ENCODE measurements around the gene NR4A1. TPM values are rescaled to one million over a fixed set of nuclear protein-coding genes. Genes with fewer than 3 reads are reported as not detected.

Gene NR4A1
- polyA plus RNA-seq, 1 donor: 29.5 TPM

DNA sequence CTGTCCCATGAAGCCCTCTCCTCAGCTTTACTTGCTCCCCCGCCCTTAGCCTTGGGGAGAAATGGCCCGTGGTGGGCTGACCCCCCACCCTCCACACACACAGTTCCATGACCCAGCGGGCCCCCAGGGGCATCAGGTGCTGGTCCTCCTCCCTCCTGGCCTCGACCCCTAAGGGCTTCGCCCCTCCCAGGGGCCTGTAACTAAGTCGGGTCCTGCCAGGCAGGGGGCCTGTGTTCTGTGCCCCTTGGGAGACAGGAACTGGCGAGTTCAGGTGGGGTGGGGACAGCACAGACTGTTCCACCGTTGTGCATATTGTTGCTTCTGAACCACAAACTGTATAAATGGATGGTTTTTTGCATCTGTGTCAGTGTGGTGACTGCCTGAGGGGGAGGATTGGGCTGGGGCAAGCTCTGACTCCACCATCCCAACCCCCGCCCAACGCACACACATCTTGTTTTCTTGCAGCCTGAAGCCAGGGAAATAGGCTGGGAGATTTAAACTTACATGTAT lies 35.7 kb upstream of the NR4A1 start:
- DNase-seq: no peak

DNA sequence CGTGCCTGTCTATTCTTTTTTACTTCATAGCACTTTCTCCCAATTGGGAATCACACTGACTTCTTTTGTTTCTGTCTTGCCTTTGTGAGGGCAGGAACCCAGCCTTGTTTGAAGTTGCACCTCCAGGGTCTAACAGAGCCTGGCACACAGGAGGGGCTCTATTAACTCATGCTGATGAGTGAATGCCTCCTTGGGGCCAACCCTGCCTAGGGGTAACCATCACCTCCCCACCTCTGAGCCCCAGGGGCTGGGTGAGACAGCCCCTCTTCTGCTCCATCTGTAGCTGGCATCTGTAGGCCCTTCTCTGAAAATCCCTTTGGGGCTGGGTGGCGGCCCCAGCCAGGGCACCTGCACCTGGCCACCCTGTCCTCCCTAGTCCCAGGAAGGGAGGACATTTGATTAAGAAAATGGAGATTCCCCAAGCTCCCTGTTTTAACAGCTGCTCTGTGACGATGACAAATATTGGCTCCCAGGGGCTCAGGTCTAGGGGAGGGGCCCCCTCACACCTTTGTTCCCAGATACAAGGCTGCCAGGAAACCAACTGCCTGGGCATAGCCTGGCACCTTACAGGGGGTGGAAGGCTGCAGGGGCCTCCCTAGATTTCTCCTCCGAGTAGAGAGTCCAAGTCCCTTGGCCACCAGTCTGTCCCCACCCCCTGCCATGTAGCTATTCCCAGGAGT lies 32.7 kb upstream of the NR4A1 start:
- DNase-seq: no peak

DNA sequence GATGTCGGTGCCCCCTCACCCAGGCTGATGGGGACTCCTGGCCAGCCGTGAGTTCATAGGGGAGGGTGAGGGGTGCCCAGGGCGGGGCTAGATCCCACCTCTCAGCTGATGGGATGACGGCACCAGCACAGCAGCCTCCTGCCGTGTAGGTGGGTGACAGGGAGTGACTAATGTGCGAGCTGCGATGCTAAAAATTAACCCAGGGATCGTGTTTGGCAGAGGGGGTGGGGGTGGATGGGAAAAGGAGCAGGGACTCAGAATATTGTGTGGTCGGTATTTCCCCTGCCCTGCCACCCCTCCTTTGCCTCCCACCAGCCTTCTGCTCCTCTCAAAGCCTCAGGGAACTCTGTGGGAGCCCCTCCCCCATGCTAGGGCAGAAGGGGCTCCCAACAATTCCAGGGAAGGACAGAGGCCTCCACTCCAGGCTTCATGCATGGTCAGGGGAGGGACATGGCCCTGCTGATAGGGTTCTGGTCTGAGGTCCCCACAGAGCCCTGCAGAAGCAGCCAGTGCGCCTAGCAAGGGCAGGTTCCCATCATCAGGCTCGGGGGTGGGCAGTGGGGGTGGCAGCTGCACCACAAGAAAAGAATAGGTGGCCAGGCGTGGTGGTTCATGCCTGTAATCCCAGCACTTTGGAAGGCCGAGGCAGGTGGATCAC lies 32.0 kb upstream of the NR4A1 start:
- DNase-seq: no peak

DNA sequence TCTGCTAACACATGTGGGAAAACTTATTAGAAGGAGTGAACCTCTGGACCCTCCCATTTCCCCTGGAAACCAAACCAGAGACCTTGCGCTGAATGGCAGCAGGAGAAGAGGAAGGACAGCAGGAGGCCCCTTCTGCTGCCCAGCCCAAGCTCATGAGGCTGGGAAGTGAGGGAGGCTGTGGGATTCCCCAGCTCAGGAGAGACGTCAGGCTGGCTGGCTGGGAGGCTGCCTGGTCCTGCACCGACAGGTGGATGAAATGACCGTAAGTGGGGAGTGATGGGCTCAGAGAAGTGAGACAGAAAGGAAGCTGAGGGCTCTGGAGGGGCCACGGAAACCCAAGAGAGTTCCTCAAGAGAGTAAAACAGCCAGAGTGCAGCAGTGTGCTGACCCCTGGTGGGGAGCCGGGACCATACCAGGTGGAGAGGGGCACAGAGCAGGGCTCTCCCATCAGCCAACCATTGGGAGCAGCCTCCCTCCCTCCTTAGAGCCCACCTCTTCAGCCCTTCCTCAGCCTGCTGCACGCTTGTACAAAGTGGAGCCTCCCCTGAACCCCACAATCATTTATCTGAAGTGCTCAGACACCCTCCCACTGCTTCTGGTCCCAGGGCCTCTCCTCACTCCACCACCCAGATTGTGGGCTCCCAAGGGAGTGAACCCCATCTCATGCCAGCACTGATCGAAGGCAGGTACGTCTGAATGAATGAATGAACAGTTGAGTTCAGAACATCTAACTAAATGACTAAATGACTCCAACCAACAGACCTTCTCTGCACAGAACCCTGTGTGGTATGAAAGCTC lies 30.5 kb upstream of the NR4A1 start:
- DNase-seq: no peak

DNA sequence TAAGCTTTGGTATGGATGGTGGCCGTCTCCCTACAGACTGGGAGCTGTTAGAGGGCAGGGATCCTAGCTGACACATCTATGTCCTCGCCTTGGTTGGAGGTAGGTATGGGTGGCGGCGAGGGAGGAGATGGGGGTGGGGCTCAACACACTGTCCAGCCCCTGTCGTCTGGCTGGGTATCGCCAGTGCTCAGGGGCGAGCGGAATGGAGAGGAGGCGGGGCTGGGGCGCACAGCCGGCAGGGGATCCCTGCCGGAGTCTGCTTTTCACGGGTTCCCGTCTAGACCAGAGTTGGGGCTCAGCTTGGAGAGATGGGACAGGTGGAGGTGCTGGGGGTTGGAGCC lies 28.4 kb upstream of the NR4A1 start:
- DNase-seq: no peak

DNA sequence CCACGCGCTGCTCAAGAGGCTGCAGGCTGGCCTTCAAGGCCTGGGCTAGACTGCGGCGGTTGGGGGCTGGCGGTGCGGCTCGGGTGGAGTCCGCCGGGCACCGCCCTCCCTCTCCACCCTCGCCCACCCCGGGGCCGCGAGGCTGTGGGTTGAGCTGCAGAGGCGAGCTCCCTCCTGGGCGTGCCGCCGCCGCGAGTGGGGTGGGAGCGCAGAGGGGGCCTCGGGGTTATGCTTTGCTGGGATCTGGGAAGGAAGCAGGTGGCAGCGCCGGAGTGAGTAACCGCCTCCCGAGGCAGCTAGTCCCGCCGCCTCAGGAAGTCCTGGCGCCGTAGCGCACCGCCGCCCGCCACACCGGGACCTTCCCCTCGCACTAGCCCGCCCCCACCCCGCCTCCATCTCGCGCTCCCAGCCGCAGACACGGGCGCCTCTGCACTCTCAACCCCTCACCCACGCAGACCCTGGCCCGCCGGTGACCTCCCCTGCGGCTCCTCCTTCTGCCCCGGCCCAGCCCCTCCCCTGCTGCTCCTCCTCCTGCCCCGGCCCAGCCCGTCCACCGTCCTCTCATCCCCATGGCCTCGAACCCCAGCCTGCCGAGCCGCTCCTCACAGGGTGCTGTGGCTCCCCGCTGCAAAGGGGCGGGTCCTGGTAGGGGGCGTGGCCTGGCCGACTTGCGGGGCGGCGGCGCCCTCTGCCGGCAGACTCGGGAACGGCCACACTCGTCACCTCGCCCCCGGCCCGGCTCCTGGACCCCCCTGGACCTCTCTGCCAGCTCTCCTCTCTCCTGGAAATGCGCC lies 27.9 kb upstream of the NR4A1 start:
- no peak for DNase-seq

DNA sequence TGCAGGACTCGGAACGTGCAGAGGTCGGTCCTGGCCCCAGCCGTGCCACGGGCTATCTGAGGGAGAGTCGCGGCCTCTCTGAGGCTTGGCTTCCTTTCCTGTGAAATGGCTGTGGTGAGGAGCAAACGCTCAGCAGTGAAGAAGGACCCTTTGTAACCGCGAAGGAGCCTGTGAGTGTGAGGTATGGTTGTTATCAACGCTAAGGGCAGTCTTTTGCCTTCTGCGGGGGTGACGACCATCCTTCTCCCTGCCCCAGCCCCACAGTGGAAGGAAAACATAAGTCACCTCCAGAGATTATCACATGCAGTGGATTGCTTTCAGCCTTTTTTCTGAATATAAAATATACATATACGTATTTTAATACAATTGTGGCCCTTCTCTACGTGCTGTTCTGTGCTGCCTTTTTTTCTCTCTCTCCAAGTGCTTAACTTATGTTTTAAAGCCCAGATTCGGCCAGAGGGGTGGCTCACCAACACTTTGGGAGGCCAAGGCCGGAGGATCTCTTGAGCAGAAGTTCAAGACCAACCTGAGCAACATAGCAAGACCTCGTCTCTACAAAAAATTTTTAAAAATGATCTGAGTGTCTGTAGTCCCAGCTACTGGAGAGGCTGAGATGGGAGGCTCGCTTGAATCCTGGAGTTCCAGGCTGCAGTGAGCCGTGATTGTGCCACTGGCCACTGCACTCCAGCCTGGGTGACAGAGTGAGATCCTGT lies 27.1 kb upstream of the NR4A1 start:
- DNase-seq: no peak

DNA sequence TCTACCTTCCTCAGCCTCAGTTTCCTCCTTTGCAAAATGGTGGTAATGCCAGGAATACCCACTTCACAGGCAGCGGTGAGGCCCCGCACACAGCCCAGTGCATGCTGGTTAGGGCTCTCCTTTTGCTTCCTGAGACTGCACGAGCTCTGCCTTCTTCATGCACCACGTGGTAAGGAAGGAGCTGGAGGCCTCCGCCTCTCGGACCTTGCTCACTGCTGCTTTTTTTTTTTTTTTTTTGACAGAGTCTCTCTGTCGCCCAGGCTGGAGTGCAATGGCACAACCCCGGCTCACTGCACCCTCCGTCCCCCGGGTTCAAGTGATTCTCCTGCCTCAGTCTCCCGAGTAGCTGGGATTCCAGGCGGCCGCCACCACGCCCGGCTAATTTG lies 26.4 kb upstream of the NR4A1 start:
- no peak for DNase-seq

DNA sequence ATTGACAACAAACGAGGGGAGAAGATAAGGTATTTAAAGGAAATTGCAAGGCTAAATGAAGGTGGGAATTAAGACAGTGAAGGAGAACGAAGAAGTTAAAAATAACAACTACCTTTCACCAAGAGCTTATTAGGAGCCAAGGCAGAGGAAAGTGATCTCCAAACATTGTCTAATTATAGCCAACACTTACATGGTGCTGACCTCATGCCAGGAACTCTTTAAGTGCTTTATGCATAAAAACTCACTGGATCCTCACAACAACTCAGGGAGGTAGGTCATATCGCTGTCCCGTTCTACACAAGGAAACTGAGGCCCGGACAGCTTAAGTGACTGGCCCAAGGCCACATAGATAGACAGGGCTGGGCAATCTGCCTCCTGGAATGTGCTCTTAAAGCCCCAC lies 25.0 kb upstream of the NR4A1 start:
- no peak for DNase-seq

DNA sequence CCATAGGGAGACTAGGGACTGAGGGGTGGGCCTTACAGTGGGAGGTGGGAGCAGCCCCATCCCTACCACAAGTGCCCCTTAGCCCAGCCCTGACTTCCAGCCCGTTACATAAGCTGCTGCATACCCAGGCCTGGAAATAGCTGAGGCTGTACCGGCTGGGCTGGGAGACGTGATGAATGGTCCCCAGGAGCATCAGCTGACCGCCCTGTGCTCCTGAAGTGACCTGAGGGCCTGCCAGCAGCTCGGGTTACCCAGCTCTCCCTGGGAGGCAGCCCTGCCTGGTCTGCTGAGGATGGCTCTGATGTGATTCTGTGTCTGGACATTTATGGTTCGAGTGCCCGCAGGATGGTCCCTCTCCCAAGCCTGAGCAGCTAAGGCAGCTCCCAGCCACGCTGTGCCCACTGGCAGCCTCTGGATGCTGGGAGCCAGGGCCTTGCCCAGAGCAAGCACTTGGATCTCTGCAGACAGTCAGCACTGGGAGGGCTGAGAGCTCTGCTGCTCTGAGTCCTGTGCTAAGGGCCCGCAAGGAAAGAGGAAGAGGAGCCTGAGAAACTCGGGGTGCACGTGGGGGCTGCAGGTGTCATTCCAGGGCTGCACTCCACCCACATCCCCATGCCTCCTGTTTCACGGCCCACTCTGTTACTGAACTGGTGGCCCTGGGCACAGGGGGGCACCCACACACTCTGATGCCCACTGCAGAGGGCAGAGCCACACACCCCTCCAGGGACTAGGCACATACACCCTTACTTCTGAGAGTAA lies 24.0 kb upstream of the NR4A1 start:
- no peak for DNase-seq

DNA sequence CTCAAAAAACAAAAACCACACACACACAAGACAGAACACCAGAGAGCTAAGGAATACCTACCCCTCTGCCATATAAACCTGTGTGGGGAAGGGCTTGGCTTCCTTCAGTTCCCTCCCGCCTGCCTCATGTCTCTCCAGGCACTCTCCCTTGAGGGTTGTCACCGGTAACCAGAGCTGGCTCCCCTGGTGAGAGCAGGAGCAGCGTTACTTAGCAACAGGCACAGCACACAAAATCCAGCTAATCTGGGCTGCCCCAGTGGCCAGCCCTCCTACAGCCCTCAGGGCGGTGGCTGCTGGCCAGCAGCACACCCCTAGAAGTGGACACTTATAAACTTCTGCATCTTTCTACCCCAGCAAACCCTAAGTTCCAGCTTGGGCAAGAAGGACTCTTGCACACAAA lies 21.6 kb upstream of the NR4A1 start:
- DNase-seq: no peak

DNA sequence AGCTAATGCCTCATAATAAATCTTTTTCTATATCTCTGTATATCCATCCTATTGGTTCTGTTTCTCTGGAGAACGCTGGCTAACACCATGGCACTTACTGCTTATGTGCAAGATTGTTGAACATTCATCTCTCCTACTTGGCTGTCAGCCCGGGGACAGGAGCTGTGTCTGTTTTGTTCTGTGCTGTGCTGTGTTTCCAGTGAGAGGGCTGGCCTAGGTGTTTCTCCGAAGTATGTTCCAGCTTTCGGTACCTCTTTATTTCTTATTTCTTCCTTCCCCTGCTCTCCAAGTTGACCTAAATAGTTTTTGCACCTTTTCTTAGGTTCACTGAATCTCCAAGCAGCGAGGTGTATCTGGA lies 18.8 kb upstream of the NR4A1 start:
- DNase-seq: peak; percentile 61

DNA sequence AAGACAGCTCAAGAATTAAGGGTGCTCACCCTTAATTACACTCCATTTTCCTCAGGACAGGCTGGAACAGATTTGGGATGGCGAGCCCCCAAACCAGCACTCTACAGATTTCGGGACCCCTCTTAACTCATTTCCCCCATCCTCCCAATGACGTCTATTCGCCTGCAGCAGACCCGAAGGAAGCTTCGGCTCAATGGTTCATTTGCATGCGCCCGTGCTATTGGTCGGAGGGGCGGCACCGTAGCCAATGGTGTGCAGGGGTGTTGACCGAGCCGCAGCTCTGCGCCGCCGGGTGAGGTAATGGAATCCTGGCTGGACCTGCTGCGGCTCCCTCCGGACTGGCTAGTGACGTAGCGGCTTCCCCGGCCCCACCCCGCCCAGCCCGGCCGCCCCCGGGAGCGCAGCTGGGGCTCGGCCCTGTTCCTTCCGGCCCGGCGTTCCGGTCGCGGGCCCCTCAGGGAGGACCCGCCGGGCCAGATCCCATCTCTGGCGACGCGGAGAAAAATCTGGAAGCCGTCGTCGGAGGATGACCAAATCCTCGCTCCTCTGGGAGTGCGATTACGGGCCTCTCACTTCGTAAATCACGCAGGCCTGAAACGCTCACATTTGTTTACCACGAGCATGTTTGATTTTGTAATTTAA lies 18.3 kb upstream of the NR4A1 start:
- DNase-seq: peak; percentile 94

DNA sequence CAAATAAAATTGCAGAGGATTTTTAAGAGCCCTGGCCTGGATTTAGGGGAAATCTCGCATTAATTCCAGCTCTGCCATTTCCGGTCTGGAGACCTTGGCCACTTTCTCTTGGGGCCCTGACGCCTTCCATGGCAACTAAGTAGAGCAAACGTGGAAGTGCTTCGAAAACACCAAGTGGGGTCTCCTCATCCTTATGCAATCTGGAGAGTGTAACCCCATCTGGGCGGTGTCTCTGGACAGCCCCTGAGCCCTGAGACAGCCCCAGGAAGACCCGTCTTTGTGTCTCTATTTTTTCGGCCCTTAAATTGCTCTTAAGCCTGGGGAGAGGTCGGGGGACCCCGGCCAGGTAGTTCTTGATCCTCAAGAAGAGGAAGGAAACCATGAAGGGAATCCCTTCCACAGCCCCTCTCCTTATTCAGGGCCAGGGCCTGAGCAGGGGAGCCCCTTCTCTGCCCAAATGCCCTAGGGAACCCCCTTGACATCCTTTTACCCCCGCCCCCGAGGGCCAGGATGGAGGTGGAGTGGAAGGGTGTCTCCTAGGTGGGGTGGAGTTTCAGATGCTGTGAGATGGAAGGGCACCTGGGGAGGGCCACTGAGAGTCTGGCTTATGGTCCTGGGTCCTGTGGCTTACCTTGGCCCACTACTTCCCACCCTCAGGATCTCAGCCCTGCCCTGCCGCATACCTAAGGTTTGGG lies 17.6 kb upstream of the NR4A1 start:
- no peak for DNase-seq

DNA sequence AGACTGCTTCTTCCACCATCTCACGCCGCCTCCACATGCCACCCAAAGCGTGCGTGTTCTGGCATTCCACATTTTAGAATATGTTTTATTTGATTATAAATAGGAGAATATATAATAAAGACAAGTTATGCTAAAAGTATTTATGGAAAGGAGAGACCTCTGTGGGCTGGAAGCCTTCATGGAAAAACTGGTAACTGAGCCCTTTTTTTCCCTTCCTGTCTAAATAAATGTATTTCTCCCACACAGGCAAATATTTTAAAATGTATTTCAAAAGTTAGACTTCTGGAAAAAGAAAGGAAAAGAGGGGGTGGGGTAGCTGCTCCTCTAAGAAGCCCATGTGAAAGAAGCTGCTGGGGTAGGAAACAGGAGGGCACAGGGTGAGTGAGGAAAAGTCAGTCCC lies 16.1 kb upstream of the NR4A1 start:
- no peak for DNase-seq

DNA sequence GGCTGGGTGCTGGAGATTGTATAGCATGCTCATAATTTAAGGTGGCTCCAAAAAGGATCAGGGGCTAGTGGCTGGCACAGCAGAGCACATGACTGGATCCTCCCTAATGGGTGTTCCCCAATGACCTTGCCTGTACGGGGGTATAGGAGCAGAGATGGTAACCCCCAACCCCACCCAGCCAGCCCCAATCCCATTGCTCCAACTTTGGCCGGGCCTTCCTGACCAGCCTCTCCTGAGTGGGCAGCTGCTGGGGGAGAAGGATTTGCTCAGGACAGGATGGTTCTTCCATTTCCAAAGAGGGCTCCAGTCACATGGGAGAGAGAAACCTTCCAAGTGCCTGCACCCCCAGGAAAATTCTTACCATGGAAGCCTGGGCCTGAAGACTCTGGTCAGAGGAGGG lies 15.3 kb upstream of the NR4A1 start:
- no peak for DNase-seq

DNA sequence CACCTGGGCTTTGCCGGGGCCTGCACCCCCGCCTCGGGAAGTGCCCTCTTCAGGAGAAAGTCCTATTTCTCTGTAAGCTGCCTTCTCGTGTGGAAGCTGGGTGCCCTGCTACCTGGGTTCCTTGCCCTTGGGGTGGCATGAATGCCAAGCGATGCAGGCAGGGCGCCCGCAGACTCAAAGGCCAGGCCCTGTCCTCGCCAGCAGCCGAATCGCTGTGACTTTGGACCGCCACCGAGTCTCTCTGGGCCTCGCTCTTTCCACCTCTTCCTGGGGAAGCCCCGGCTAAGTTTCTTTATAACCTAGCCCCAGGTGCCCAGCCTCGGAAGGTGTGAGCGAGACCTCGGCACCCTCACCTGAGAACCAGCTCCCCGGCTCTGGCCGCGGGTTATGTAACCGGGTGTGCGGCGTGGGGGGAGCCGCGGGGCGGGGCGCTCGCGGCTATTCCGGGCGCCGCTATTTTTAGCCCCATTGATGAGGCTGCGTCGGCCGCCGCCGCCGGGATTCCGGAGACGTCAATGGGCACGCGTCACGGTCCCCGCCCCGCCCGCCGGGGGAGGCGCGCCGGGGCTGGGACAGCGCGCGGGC lies 14.6 kb upstream of the NR4A1 start:
- peak; percentile 86 for DNase-seq

DNA sequence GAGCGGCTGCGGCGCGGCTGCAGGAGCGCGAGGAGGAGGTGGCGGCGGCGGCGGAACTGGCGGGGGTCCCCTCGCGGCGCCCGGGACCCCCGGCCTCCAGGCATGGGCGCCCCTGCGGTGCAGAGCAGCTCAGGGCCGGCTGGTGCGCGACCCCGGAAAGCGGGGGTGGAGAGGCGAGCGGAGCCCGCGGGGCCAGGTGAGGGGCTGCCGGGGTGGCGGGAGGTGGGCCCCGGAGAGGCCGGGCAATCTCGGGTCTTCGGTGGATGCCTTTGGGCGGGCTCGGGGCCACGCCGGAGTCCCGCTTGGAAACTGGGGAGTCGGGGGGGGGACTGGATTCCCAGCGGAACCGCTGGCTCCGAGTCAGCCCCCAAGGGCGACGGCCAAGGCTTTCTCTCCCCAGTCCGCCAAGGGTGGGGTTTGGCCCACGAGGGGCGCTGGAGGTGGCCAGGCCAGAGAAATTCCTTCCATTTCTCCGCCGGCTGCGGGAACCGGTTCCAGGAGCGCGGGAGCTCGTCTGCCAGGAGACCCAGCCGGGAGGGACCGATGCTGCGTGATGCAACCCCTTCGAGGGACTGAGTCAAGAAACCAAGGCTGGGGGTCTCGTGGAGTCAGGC lies 13.9 kb upstream of the NR4A1 start:
- no peak for DNase-seq

DNA sequence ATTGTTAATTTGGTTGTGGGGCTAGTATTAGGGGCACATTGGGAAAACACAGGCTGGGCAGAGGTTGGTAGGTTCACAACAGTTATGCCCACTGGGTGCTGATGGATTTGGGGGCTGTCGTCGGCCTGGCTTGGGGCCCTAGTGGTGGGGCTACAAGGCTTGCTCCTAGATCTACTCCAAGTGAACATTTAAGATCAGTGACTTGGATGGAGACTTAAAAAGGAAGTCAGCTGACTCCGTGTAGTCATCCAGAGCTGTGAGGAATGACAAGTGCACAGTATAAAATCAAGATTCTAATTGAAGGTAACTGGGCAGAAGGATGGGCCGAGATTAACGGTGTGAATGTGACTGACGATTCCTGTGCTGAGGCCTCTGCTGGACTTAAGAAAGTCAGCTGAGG lies 12.8 kb upstream of the NR4A1 start:
- no peak for DNase-seq

All from left kidney (tissue), 2 donors.